GM21447 (cell line): ENCODE results near the gene MMRN2.
A peak's percentile ranks its signal among the peaks of the same experiment; 100 is the strongest.
"Not testable (repeated sequence)": the region's sequence is repeated elsewhere in the genome, so short reads cannot be mapped to it uniquely, and the experiment has no call there.

ENCODE experiments used
- ATAC-seq: cut with Tn5 transposase; IDR thresholded peaks from one replicate; pipeline ENCODE4 v1.9.1; 2021; ENCODE audit not compliant: unreplicated experiment

Gene MMRN2

GRCh38 chr10:86957471-86958115, at the start of gene MMRN2:
Gene MMRN2, minus strand, starts transcription at chr10:86957615. Its CDS starts 74 bp downstream, at chr10:86957541.
- ATAC-seq = no peak

GRCh38 chr10:87007124-87007523, 49.7 kb upstream of the MMRN2 start:
- ATAC-seq = not testable (repeated sequence)

GRCh38 chr10:87000491-87000890, 43.1 kb upstream of the MMRN2 start:
- ATAC-seq = no peak

GRCh38 chr10:86999802-87000403, 42.5 kb upstream of the MMRN2 start:
- not testable (repeated sequence) for ATAC-seq

- ATAC-seq = no peak
Observed at GRCh38 chr10:86992929-86993328, 35.5 kb upstream of the MMRN2 start.

GRCh38 chr10:86992456-86992855, 35.0 kb upstream of the MMRN2 start:
- no peak for ATAC-seq

- not testable (repeated sequence) for ATAC-seq
Observed at GRCh38 chr10:86991362-86991761, 33.9 kb upstream of the MMRN2 start.

- ATAC-seq = no peak
Observed at GRCh38 chr10:86988520-86988919, 31.1 kb upstream of the MMRN2 start.

- not testable (repeated sequence) for ATAC-seq
Observed at GRCh38 chr10:86984498-86984897, 27.1 kb upstream of the MMRN2 start.

GRCh38 chr10:86981716-86982115, 24.3 kb upstream of the MMRN2 start:
- ATAC-seq = no peak

GRCh38 chr10:86981020-86981419, 23.6 kb upstream of the MMRN2 start:
- ATAC-seq = not testable (repeated sequence)

GRCh38 chr10:86979977-86980448, 22.6 kb upstream of the MMRN2 start:
- no peak for ATAC-seq

- ATAC-seq = no peak
Observed at GRCh38 chr10:86979296-86979818, 21.9 kb upstream of the MMRN2 start.

- not testable (repeated sequence) for ATAC-seq
Observed at GRCh38 chr10:86978457-86978856, 21.0 kb upstream of the MMRN2 start.

GRCh38 chr10:86976362-86977056, 19.1 kb upstream of the MMRN2 start:
- no peak for ATAC-seq

- ATAC-seq = no peak
Observed at GRCh38 chr10:86974484-86974883, 17.1 kb upstream of the MMRN2 start.

GRCh38 chr10:86972613-86973380, 15.4 kb upstream of the MMRN2 start:
- ATAC-seq = no peak

- peak; percentile 61 for ATAC-seq
Observed at GRCh38 chr10:86971232-86971991, 14.0 kb upstream of the MMRN2 start.

- ATAC-seq = no peak
Observed at GRCh38 chr10:86970982-86971231, 13.5 kb upstream of the MMRN2 start.

GRCh38 chr10:86970162-86970981, 13.0 kb upstream of the MMRN2 start:
- no peak for ATAC-seq
